ENCODE measurements around the gene KRT39.
"Not testable (repeated sequence)": the region's sequence is repeated elsewhere in the genome, so short reads cannot be mapped to it uniquely, and the experiment has no call there.

KRT39 gene

DNA sequence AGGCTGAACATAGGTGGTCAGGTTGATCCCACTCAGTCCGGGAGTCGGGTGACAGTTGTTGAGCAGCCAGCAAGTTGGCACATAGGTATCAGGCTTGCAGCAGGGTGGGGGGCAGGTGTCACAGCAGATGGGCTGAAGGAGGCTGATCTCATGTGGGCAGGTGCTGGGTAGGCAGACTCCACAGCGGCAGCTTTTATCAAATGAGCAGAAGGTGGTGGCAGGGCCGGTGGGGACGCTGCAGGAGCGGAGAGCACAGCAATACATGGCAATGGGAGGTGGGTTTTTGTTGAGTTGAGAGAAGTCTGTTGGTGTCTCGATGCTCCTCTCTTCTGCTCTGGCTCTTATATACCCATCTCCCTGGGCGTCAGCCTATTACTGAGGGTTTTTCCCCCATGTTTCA lies 42.1 kb upstream of the KRT39 start, which contains the start of gene KRTAP3-1:
Gene KRTAP3-1 (minus strand): TSS at position 318 of the 400 bp plus-strand sequence. CDS start 54 bp downstream, at position 264.
- H3K9me3 ChIP-seq (ENCODE audit: low read depth, low read length) = no peaks in the 10 kb centered on the region
- no peak within 1 kb of the TSS for H3K9ac ChIP-seq (ENCODE audit: insufficient read length)
- TF ChIP-seq FOXP2 (optimal IDR thresholded peaks at IDR 0.05; ENCODE audit: control extremely low read depth, extremely low read length, insufficient read depth) = no peak
- no peak for DNase-seq (ENCODE audit: low read depth, low spot score)
- H3K27ac ChIP-seq = peak within 1 kb of the TSS; percentile 56; the same call in 1 of the 2 replicates
- no peaks in the 10 kb centered on the region for H3K36me3 ChIP-seq (ENCODE audit: insufficient read depth, low read length)
- no peak within 1 kb of the TSS for H3K4me3 ChIP-seq

DNA sequence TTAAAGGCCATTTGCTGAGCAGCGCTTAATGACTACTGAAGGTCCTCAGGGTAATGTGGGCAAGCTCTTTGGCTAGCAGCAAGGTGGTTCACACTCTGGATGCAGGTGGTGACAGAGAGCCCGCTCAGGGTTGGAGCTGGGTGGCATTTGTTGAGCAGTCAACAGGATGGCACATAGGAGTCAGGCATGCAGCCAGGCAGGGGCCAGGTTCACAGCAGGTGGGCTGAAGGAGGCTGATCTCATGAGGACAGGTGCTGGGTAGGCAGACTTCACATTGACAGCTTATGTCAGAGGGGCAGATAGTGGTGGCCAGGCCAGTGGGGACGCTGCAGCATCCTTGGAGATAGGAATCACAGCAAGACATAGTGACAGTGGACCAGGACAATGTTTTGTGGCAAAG lies 37.6 kb upstream of the KRT39 start:
- no peaks in the 10 kb centered on the region for H3K36me3 ChIP-seq (ENCODE audit: insufficient read depth, low read length)
- no peak for DNase-seq (ENCODE audit: low read depth, low spot score)
- no peak overlapping the region for H3K9ac ChIP-seq (ENCODE audit: insufficient read length)
- no peak overlapping the region for H3K27ac ChIP-seq
- H3K9me3 ChIP-seq (ENCODE audit: low read depth, low read length) = no peaks in the 10 kb centered on the region
- no peak overlapping the region for H3K4me3 ChIP-seq
- no peak for TF ChIP-seq EZH2 (IDR thresholded peaks at IDR 0.05)
- no peak for TF ChIP-seq FOXP2 (optimal IDR thresholded peaks at IDR 0.05; ENCODE audit: control extremely low read depth, extremely low read length, insufficient read depth)
- TF ChIP-seq POLR2AphosphoS5 (IDR thresholded peaks at IDR 0.05; ENCODE audit: borderline replicate concordance, low read depth, low read length) = no peak

DNA sequence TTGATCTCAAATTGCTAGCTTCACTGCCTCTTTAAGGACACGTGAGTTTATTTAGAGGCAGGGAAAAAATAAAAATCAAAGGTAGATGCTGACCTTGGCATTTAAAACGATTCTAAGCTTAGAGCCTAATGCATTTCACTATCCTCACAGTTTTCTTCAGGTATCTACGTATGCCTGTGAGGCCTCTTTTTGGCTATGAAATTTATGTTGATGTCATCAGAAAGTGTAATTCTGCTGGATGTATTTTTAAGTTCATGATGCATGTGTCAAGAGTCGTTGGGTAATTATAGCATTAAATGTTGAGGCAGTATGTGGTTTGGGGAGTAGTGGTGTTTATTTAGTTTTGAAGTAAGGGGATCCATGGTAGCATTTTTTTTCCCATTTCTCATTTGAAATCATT lies 37.2 kb upstream of the KRT39 start:
- Histone ChIP-seq H3K9me3 (ENCODE audit: low read depth, low read length) (no peaks in the 10 kb centered on the region), H3K36me3 (ENCODE audit: insufficient read depth, low read length) (no peaks in the 10 kb centered on the region), H3K27ac (no peak overlapping the region), H3K9ac (ENCODE audit: insufficient read length) (no peak overlapping the region), H3K4me3 (no peak overlapping the region)
- TF ChIP-seq FOXP2 (optimal IDR thresholded peaks at IDR 0.05; ENCODE audit: control extremely low read depth, extremely low read length, insufficient read depth) (no peak), EZH2 (IDR thresholded peaks at IDR 0.05) (no peak), POLR2AphosphoS5 (IDR thresholded peaks at IDR 0.05; ENCODE audit: borderline replicate concordance, low read depth, low read length) (no peak)
- DNase-seq (ENCODE audit: low read depth, low spot score) = no peak

DNA sequence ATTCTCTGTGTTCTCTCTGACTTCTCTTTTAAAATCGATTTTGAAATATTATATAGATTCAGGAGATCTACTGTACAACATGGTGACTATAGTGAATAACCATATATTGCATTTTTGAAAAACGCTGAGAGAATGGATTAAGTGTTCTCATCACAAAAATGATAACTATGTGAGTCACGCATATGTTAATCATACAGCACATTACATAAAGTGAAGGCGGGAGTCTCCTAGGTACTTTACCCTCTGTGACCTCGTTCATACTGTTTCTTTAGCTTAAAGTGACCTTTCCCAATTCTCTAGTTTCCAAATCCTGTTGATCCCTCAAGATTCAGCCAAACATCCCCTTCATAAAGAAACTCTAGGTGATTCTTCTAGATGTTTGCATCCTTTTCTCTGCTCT lies 36.1 kb upstream of the KRT39 start:
- TF ChIP-seq EZH2 (IDR thresholded peaks at IDR 0.05) (no peak), FOXP2 (optimal IDR thresholded peaks at IDR 0.05; ENCODE audit: control extremely low read depth, extremely low read length, insufficient read depth) (no peak), POLR2AphosphoS5 (IDR thresholded peaks at IDR 0.05; ENCODE audit: borderline replicate concordance, low read depth, low read length) (no peak)
- Histone ChIP-seq H3K27ac (no peak overlapping the region), H3K4me3 (no peak overlapping the region), H3K36me3 (ENCODE audit: insufficient read depth, low read length) (no peaks in the 10 kb centered on the region), H3K9me3 (ENCODE audit: low read depth, low read length) (no peaks in the 10 kb centered on the region), H3K9ac (ENCODE audit: insufficient read length) (no peak overlapping the region)
- DNase-seq (ENCODE audit: low read depth, low spot score) = no peak

DNA sequence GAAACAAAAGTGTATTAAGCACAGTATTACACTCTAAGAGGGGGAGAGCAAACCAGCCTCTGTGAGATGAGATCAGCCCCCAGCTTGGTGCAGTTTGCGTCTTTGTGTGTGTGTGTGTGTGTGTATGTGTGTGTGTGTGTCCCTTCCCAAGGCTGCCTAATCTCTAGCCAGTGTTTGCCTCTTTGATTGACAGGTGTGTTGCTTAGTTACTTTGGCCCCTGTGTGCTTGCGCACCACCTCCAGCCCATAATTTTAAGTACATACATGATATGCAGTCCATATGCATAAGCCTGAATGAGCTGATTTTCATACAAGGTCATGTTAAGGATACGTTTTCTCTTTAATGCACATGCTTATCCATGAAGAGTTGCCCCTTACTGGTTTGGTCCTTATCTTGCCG lies 35.0 kb upstream of the KRT39 start:
- H3K9me3 ChIP-seq (ENCODE audit: low read depth, low read length) = no peaks in the 10 kb centered on the region
- no peak overlapping the region for H3K27ac ChIP-seq
- no peak overlapping the region for H3K9ac ChIP-seq (ENCODE audit: insufficient read length)
- no peaks in the 10 kb centered on the region for H3K36me3 ChIP-seq (ENCODE audit: insufficient read depth, low read length)
- DNase-seq (ENCODE audit: low read depth, low spot score) = no peak
- no peak overlapping the region for H3K4me3 ChIP-seq
- TF ChIP-seq POLR2AphosphoS5 (IDR thresholded peaks at IDR 0.05; ENCODE audit: borderline replicate concordance, low read depth, low read length) (no peak), FOXP2 (optimal IDR thresholded peaks at IDR 0.05; ENCODE audit: control extremely low read depth, extremely low read length, insufficient read depth) (no peak), EZH2 (IDR thresholded peaks at IDR 0.05) (no peak)

DNA sequence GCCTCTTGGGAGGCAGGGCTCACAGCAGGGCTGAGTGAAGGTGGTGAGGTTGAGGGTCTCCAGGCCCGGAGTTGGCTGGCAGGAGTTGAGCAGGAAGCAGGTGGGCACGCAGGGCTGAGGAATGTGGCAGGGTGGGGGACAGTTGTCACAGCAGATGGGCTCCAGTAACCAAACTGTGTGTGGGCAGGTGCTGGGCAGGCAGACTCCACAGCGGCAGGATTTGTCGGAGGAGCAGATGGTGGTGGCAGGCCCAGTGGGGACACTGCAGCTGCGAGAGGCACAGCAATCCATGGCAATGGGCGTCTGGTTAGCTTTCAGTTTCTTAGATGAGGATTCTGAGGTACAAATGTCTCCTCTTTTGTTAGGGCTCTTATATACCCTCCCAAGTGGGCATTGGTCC lies 32.8 kb upstream of the KRT39 start, which contains the start of gene KRTAP3-2:
Gene KRTAP3-2 (minus strand): TSS at position 344 of the 400 bp plus-strand sequence. CDS start 53 bp downstream, at position 291.
- not testable (repeated sequence) for H3K27ac ChIP-seq; H3K4me3 ChIP-seq; H3K9ac ChIP-seq (ENCODE audit: insufficient read length); H3K36me3 ChIP-seq (ENCODE audit: insufficient read depth, low read length); H3K9me3 ChIP-seq (ENCODE audit: low read depth, low read length); DNase-seq (ENCODE audit: low read depth, low spot score)

DNA sequence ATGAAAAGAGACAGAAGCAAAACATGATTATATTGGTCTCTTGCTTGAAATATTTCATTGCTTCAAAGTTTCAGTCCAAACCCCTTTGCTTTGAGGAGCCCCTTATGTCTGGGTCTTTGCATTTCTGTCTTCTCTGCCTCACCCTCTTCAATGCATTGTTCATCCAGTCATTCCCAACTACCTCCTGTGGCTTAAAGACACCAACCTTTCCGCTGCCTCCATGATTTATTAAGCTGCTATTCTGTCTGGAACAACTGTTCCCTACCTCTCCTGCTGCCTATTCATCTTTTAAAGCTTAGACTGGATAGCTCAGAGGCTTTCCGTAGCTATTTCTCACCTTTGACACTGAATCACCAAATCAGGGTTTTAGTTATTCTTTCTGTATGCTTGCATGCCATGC lies 30.6 kb upstream of the KRT39 start:
- no peak for TF ChIP-seq EZH2 (IDR thresholded peaks at IDR 0.05)
- TF ChIP-seq POLR2AphosphoS5 (IDR thresholded peaks at IDR 0.05; ENCODE audit: borderline replicate concordance, low read depth, low read length) = no peak
- no peak for TF ChIP-seq FOXP2 (optimal IDR thresholded peaks at IDR 0.05; ENCODE audit: control extremely low read depth, extremely low read length, insufficient read depth)

DNA sequence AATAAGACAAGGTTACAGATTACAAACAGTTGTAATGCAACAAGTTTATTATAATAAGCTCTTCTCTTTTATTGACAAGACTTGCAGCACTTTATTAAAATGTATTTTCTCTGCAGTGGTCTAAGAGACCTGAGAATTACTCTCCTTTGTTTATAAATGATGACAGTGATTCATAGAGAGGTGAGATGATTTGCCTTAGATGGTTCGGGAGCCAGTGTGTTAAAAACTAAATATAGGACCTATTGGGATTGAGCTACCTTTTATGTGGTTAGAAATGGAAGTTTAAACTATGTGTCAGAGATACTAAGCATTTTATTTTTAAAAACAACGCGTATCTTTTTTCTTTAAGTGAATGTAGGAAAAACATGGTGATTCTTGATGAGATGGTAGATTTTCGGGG lies 30.1 kb upstream of the KRT39 start:
- no peak overlapping the region for H3K4me3 ChIP-seq
- TF ChIP-seq FOXP2 (optimal IDR thresholded peaks at IDR 0.05; ENCODE audit: control extremely low read depth, extremely low read length, insufficient read depth) (no peak), EZH2 (IDR thresholded peaks at IDR 0.05) (no peak), POLR2AphosphoS5 (IDR thresholded peaks at IDR 0.05; ENCODE audit: borderline replicate concordance, low read depth, low read length) (no peak)
- H3K9me3 ChIP-seq (ENCODE audit: low read depth, low read length) = no peaks in the 10 kb centered on the region
- no peak for DNase-seq (ENCODE audit: low read depth, low spot score)
- H3K27ac ChIP-seq = no peak overlapping the region
- no peaks in the 10 kb centered on the region for H3K36me3 ChIP-seq (ENCODE audit: insufficient read depth, low read length)
- H3K9ac ChIP-seq (ENCODE audit: insufficient read length) = no peak overlapping the region

More for the DNA sequence above, 30.6 kb upstream of the KRT39 start:
- no peak overlapping the region for H3K4me3 ChIP-seq
- H3K27ac ChIP-seq = no peak overlapping the region
- H3K9ac ChIP-seq (ENCODE audit: insufficient read length) = no peak overlapping the region
- DNase-seq (ENCODE audit: low read depth, low spot score) = no peak
- H3K36me3 ChIP-seq (ENCODE audit: insufficient read depth, low read length) = no peaks in the 10 kb centered on the region
- H3K9me3 ChIP-seq (ENCODE audit: low read depth, low read length) = no peaks in the 10 kb centered on the region

DNA sequence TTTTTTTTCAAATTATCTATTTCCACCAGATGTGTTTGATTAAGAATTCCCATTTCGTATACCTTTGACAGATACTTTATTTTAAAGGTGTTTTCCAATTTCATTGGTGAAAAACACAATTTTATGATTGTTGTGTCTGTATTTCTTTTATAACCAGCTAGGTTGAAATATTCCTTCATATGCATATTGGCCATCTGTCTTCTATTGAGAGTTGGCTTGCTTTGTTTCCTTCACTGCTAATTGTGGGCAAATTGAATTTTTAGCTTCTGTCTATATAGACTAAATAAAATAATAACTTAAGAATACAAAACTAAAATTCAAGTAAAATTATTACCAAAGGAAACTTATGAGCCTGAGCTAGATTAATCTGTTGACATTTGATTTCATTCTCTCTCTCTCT lies 28.4 kb upstream of the KRT39 start:
- no peak for DNase-seq (ENCODE audit: low read depth, low spot score)
- Histone ChIP-seq H3K36me3 (ENCODE audit: insufficient read depth, low read length) (peaks cover 3% of the 10 kb centered on the region; the same call in 1 of the 2 replicates), H3K9me3 (ENCODE audit: low read depth, low read length) (no peaks in the 10 kb centered on the region), H3K27ac (no peak overlapping the region), H3K9ac (ENCODE audit: insufficient read length) (no peak overlapping the region), H3K4me3 (no peak overlapping the region)
- TF ChIP-seq POLR2AphosphoS5 (IDR thresholded peaks at IDR 0.05; ENCODE audit: borderline replicate concordance, low read depth, low read length) = no peak
- no peak for TF ChIP-seq EZH2 (IDR thresholded peaks at IDR 0.05)
- no peak for TF ChIP-seq FOXP2 (optimal IDR thresholded peaks at IDR 0.05; ENCODE audit: control extremely low read depth, extremely low read length, insufficient read depth)

Data from SK-N-MC (cell line).